IMR-90 (cell line): ENCODE results near the gene VSIR. TPM values are rescaled to one million over a fixed set of nuclear protein-coding genes. Genes with fewer than 3 reads are reported as not detected.

Experiments used
- ATAC-seq: fragments of 200-7000 bp; cut with Tn5 transposase; 2 replicates; pipeline ENCODE4 v1.9.1; 2020; ENCODE audit warnings: low read depth, mild to moderate bottlenecking, moderate library complexity
- BruUV-seq: library from RNA; stranded (reverse); fragments of 400-500 nt; replicated peaks from 2 replicates; lab custom pipeline; 2021; lab: Mats Ljungman, UMichigan
- CTCF ChIA-PET: fragments of 300-600 bp; formaldehyde crosslinking; extraction: SDS; loops from one replicate; lab custom pipeline; 2021; ENCODE audit warnings: antibody characterized with exemption; lab: Yijun Ruan, JAX
- POLR2A ChIA-PET: fragments of 300-600 bp; sonication (Branson Sonifier 250); formaldehyde crosslinking; loops from one replicate; lab custom pipeline; 2022; ENCODE audit warnings: antibody characterized with exemption; ENCODE audit not compliant: unreplicated experiment; lab: Charles Lee
- DNase-seq: peaks from one replicate; pipeline ENCODE4 v3.0.0; 2013
- H2AFZ ChIP-seq: replicated peaks from 2 replicates; pipeline ENCODE3; 2013; ENCODE audit warnings: low read length, mild to moderate bottlenecking; ENCODE audit not compliant: poor library complexity
- H2AK5ac ChIP-seq: 2 replicates; pipeline ENCODE4 v1.6.1; 2013; ENCODE audit warnings: low read depth, low read length, inconsistent platforms
- H2AK9ac ChIP-seq: replicated peaks from 2 replicates; pipeline ENCODE3; 2013; ENCODE audit warnings: mild to moderate bottlenecking, low read depth, low read length, moderate library complexity; ENCODE audit not compliant: poor library complexity
- H2BK120ac ChIP-seq: 2 replicates; pipeline ENCODE4 v1.6.1; 2013; ENCODE audit warnings: low read depth, low read length, inconsistent platforms
- H2BK15ac ChIP-seq: 3 replicates; pipeline ENCODE4 v1.6.1; 2013; ENCODE audit warnings: low read depth, low read length, inconsistent platforms
- H2BK20ac ChIP-seq: 2 replicates; pipeline ENCODE4 v1.6.1; 2013; ENCODE audit warnings: low read depth, mild to moderate bottlenecking, inconsistent platforms, low read length, moderate library complexity
- H2BK5ac ChIP-seq: 2 replicates; pipeline ENCODE4 v1.6.1; 2013; ENCODE audit warnings: mild to moderate bottlenecking, low read depth, low read length, inconsistent platforms; ENCODE audit not compliant: poor library complexity, severe bottlenecking
- H3K14ac ChIP-seq: replicated peaks from 2 replicates; pipeline ENCODE4 v1.6.1; 2013; ENCODE audit warnings: low read depth, low read length, inconsistent platforms
- H3K18ac ChIP-seq: 2 replicates; pipeline ENCODE4 v1.6.1; 2013; ENCODE audit warnings: low read depth, low read length, control low read depth
- H3K23ac ChIP-seq: 2 replicates; pipeline ENCODE4 v1.6.1; 2013; ENCODE audit warnings: low read depth, low read length, inconsistent platforms
- H3K27ac ChIP-seq: 2 replicates; pipeline ENCODE4 v1.5.1; 2013; ENCODE audit warnings: mild to moderate bottlenecking, control low read depth, low read length; ENCODE audit not compliant: insufficient read depth
- H3K27me3 ChIP-seq: 2 replicates; pipeline ENCODE4 v1.6.1; 2013; ENCODE audit warnings: low read length; ENCODE audit not compliant: control insufficient read depth, insufficient read depth
- H3K36me3 ChIP-seq: 2 replicates; pipeline ENCODE4 v1.6.1; 2013; ENCODE audit warnings: low read length, mixed read lengths; ENCODE audit not compliant: control insufficient read depth, insufficient read depth
- H3K4ac ChIP-seq: 2 replicates; pipeline ENCODE4 v1.6.1; 2013; ENCODE audit warnings: low read depth, low read length, inconsistent platforms
- H3K4me1 ChIP-seq: 2 replicates; pipeline ENCODE4 v1.6.1; 2013; ENCODE audit warnings: low read length, mixed read lengths; ENCODE audit not compliant: control insufficient read depth, insufficient read depth
- H3K4me2 ChIP-seq: 2 replicates; pipeline ENCODE4 v1.6.1; 2013; ENCODE audit warnings: low read depth, mild to moderate bottlenecking, control low read depth, low read length, moderate library complexity
- H3K4me3 ChIP-seq: 2 replicates; pipeline ENCODE4 v1.5.1; 2013; ENCODE audit warnings: low read depth, mild to moderate bottlenecking, control low read depth, low read length, moderate library complexity; ENCODE audit not compliant: insufficient read depth
- H3K56ac ChIP-seq: 2 replicates; pipeline ENCODE4 v1.6.1; 2013; ENCODE audit warnings: low read length, inconsistent platforms; ENCODE audit not compliant: insufficient read depth; ENCODE audit errors: extremely low read depth
- H3K79me1 ChIP-seq, 2 experiments: 2 replicates each; pipeline ENCODE4 v1.6.1; 2013; ENCODE audit warnings: low read length in 2 of 2, inconsistent platforms in 1 of 2, low read depth in 1 of 2
- H3K9ac ChIP-seq: 2 replicates; pipeline ENCODE4 v1.6.1; 2013; ENCODE audit warnings: low read depth, low read length, control low read depth
- H3K9me1 ChIP-seq: 2 replicates; pipeline ENCODE4 v1.6.1; 2013; ENCODE audit warnings: low read length, inconsistent platforms; ENCODE audit not compliant: insufficient read depth
- H3K9me3 ChIP-seq: 2 replicates; pipeline ENCODE4 v1.6.1; 2013; ENCODE audit warnings: low read length; ENCODE audit not compliant: control insufficient read depth, insufficient read depth
- H4K20me1 ChIP-seq: 2 replicates; pipeline ENCODE4 v1.6.1; 2013; ENCODE audit warnings: low read length, inconsistent platforms; ENCODE audit not compliant: insufficient read depth
- H4K5ac ChIP-seq: 2 replicates; pipeline ENCODE4 v1.6.1; 2013; ENCODE audit warnings: mild to moderate bottlenecking, low read depth, low read length, control low read depth
- H4K8ac ChIP-seq, 2 experiments: 2 replicates each; pipeline ENCODE4 v1.6.1; 2013; ENCODE audit warnings: low read depth in 2 of 2, low read length in 2 of 2, control low read depth in 1 of 2, inconsistent platforms in 1 of 2
- H4K91ac ChIP-seq: 2 replicates; pipeline ENCODE4 v1.6.1; 2013; ENCODE audit warnings: low read depth, low read length, inconsistent platforms; ENCODE audit not compliant: insufficient read depth
- BHLHE40 ChIP-seq: fragments of 150-350 bp; IDR thresholded peaks from 2 replicates; pipeline ENCODE4 v1.6.1; 2016; ENCODE audit warnings: mild to moderate bottlenecking, low read depth, low read length
- CHD1 ChIP-seq: IDR thresholded peaks from 2 replicates; pipeline ENCODE4 v1.6.1; 2012; ENCODE audit warnings: low read depth, low read length, improper control_type of control experiment
- CTCF ChIP-seq: conservative IDR thresholded peaks from 2 replicates; pipeline ENCODE4 v1.5.1; 2012; ENCODE audit warnings: mild to moderate bottlenecking, low read depth, low read length, improper control_type of control experiment
- ELK1 ChIP-seq: fragments of 150-350 bp; IDR thresholded peaks from 2 replicates; pipeline ENCODE4 v1.6.1; 2016; ENCODE audit warnings: low read depth, mild to moderate bottlenecking, low read length, moderate library complexity, borderline replicate concordance
- FOS ChIP-seq: fragments of 150-350 bp; IDR thresholded peaks from 2 replicates; pipeline ENCODE4 v1.6.1; 2016; ENCODE audit warnings: low read depth, low read length
- MAFK ChIP-seq: IDR thresholded peaks from 2 replicates; pipeline ENCODE4 v1.6.1; 2012; ENCODE audit warnings: low read depth, low read length, improper control_type of control experiment
- MAZ ChIP-seq: IDR thresholded peaks from 2 replicates; pipeline ENCODE4 v1.6.1; 2012; ENCODE audit warnings: low read depth, mild to moderate bottlenecking, low read length, improper control_type of control experiment, moderate library complexity, borderline replicate concordance
- MXI1 ChIP-seq: IDR thresholded peaks from 2 replicates; pipeline ENCODE4 v1.6.1; 2012; ENCODE audit warnings: low read depth, mild to moderate bottlenecking, low read length, moderate library complexity, borderline replicate concordance
- NFE2L2 ChIP-seq: fragments of 150-350 bp; IDR thresholded peaks from 2 replicates; pipeline ENCODE4 v1.6.1; 2016; ENCODE audit warnings: low read depth, mild to moderate bottlenecking, low read length
- POLR2A ChIP-seq: IDR thresholded peaks from 2 replicates; pipeline ENCODE4 v1.6.1; 2012; ENCODE audit warnings: mild to moderate bottlenecking, low read depth, low read length
- RAD21 ChIP-seq: IDR thresholded peaks from 2 replicates; pipeline ENCODE4 v1.6.1; 2012; ENCODE audit warnings: low read length, improper control_type of control experiment
- RCOR1 ChIP-seq: IDR thresholded peaks from 2 replicates; pipeline ENCODE4 v1.6.1; 2012; ENCODE audit warnings: mild to moderate bottlenecking, low read length, improper control_type of control experiment; ENCODE audit not compliant: insufficient replicate concordance
- RFX5 ChIP-seq: IDR thresholded peaks from 2 replicates; pipeline ENCODE4 v1.8.0; 2012; ENCODE audit warnings: low read depth, mild to moderate bottlenecking, low read length, moderate library complexity
- SMC3 ChIP-seq: fragments of 150-350 bp; IDR thresholded peaks from 2 replicates; pipeline ENCODE4 v1.6.1; 2016; ENCODE audit warnings: low read depth, mild to moderate bottlenecking, antibody characterized with exemption, low read length, moderate library complexity
- USF2 ChIP-seq: fragments of 150-350 bp; IDR thresholded peaks from 2 replicates; pipeline ENCODE4 v1.6.1; 2017; ENCODE audit warnings: mild to moderate bottlenecking, antibody characterized with exemption, low read length, low read depth
- WGBS, 2 experiments: methylation state at CpG; one replicate each; pipeline versions ENCODE4 v1.1.5 to v1.1.7; 2013; ENCODE audit warnings: missing lambda C conversion rate in 2 of 2; ENCODE audit not compliant: insufficient read length in 1 of 2; ENCODE audit errors: extremely low coverage in 2 of 2; 5-methylcytosine and 5-hydroxymethylcytosine counted together
- dilution Hi-C: fragments of 300-500 bp; cut with HindIII; formaldehyde crosslinking; loops from one replicate; pipeline ENCODE4 v1.14.3; 2018; ENCODE audit warnings: low sequenced_read_pairs; ENCODE audit not compliant: unreplicated experiment
- in situ Hi-C: fragments of 300-500 bp; cut with MboI; formaldehyde crosslinking; loops from 3 replicates; pipeline ENCODE4 v1.14.3; 2019; ENCODE audit warnings: low sequenced_read_pairs, inconsistent platforms, mixed read lengths
- intact Hi-C: fragments of 100-400 bp; cut with micrococcal nuclease; formaldehyde crosslinking; loops from 2 replicates; pipeline ENCODE4 v1.10.0; 2022
- polyA plus RNA-seq, 3 experiments: library from polyadenylated mRNA; depleted of rRNA; stranded (reverse); fragments of >200 nt; gene quantifications; 2 replicates each; pipeline ENCODE4 v1.2.3, GENCODE V29; 2012; ENCODE audit warnings: low replicate concordance in 1 of 3
- total RNA-seq: library from RNA; depleted of rRNA; stranded (reverse); fragments of >200 nt; gene quantifications from 2 replicates; pipeline ENCODE4 v1.2.3, GENCODE V29; 2012

VSIR gene
- total and polyA plus RNA-seq, 2 of the 4 experiments (the other 2 are of a cell fraction) = 5.0 to 23.8 TPM

- in situ Hi-C loops (no loop called here), dilution Hi-C loops (no loop called here), intact Hi-C loops (no loop called here)
- H2AFZ ChIP-seq = no peak overlapping the region
- POLR2A ChIA-PET = no interaction called here
- H3K4me3 ChIP-seq = no peak overlapping the region
- H2AK5ac ChIP-seq = no peak overlapping the region
- no peak overlapping the region for H3K14ac ChIP-seq
- H3K9me1 ChIP-seq = no peaks in the 10 kb centered on the region
- no peaks in the 10 kb centered on the region for H4K20me1 ChIP-seq
- no peak overlapping the region for H3K4me2 ChIP-seq
- H4K5ac ChIP-seq = no peak overlapping the region
- TF ChIP-seq USF2 (no peak), RCOR1 (no peak), MAZ (no peak), RAD21 (no peak), CTCF (no peak), MAFK (no peak), MXI1 (no peak), POLR2A (no peak), ELK1 (no peak), BHLHE40 (no peak), SMC3 (no peak), FOS (no peak), RFX5 (no peak), CHD1 (no peak), NFE2L2 (no peak)
- no peaks in the 10 kb centered on the region for H3K79me1 ChIP-seq
- CTCF ChIA-PET = no interaction called here
- DNase-seq (no peak), ATAC-seq (no peak)
- no peak overlapping the region for H2BK120ac ChIP-seq
- H2AK9ac ChIP-seq = no peak overlapping the region
- no peak overlapping the region for H4K8ac ChIP-seq
- H3K36me3 ChIP-seq = no peaks in the 10 kb centered on the region
- H2BK5ac ChIP-seq = no peak overlapping the region
- peaks cover 56% of the 10 kb centered on the region for H3K27me3 ChIP-seq
- no peak overlapping the region for H3K18ac ChIP-seq
- H4K91ac ChIP-seq = no peak overlapping the region
- H3K9ac ChIP-seq = no peak overlapping the region
- H3K4me1 ChIP-seq = no peaks in the 10 kb centered on the region
- no peak overlapping the region for H2BK20ac ChIP-seq
- no peak overlapping the region for H2BK15ac ChIP-seq
- H3K27ac ChIP-seq = no peak overlapping the region
- BruUV-seq = no TSS peak
- H3K4ac ChIP-seq = no peak overlapping the region
- no peaks in the 10 kb centered on the region for H3K9me3 ChIP-seq
- H3K23ac ChIP-seq = no peak overlapping the region
- WGBS, 2 experiments = no CpG with 5 or more reads among the region's 11 CpGs
- H3K56ac ChIP-seq = no peak overlapping the region
These were observed 72.5 kb downstream of the VSIR start for GRCh38 chr10:71700731-71701368.
